Body of pancreas (tissue), 4 donors: ENCODE data around the gene ITGAX.

Experiments
- POLR2A ChIP-seq, 3 donors: fragments of 450-650 bp; IDR thresholded peaks; one replicate each; pipeline ENCODE4 v1.6.1; 2016; ENCODE audit warnings: antibody characterized with exemption in 3 of 3, mild to moderate bottlenecking in 2 of 3
- TF ChIP-seq, protein P1 (sequence below), 7 experiments: fragments of 450-650 bp in 4 of 7; fragments of 200-600 bp in 3 of 7; sonication (generic) in 3 of 7; IDR thresholded peaks; one replicate each; pipeline ENCODE4 v1.5.1; 2016 to 2019; ENCODE audit warnings: antibody characterized with exemption in 7 of 7

DNA sequence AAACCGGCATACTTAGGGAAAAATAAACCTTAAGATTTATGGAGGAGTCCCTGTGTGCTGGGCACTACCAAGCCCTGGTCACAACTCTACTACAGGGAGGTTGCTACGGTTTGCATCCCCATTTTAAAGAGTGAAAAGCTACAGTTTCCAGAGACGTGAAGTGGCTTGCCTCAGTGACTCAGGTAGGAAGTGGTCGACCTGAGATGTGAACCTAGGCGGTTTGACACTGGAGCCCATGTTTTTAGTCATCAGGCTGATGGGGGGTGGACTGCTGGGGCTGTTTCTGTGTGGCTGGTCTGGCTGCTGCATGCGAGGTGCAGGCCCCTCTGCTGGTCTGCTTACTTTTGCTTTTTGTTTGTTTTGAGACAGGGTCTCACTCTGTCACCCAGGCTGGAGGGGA lies 66.6 kb downstream of the ITGAX start:
- TF ChIP-seq, protein P1, sequence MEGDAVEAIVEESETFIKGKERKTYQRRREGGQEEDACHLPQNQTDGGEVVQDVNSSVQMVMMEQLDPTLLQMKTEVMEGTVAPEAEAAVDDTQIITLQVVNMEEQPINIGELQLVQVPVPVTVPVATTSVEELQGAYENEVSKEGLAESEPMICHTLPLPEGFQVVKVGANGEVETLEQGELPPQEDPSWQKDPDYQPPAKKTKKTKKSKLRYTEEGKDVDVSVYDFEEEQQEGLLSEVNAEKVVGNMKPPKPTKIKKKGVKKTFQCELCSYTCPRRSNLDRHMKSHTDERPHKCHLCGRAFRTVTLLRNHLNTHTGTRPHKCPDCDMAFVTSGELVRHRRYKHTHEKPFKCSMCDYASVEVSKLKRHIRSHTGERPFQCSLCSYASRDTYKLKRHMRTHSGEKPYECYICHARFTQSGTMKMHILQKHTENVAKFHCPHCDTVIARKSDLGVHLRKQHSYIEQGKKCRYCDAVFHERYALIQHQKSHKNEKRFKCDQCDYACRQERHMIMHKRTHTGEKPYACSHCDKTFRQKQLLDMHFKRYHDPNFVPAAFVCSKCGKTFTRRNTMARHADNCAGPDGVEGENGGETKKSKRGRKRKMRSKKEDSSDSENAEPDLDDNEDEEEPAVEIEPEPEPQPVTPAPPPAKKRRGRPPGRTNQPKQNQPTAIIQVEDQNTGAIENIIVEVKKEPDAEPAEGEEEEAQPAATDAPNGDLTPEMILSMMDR (IDR thresholded peaks at IDR 0.05) = no peak
- TF ChIP-seq POLR2A (IDR thresholded peaks at IDR 0.05) = no peak
